Measurements from ENCODE around the gene ZNF107. TPM values are rescaled to one million over a fixed set of nuclear protein-coding genes. Genes with fewer than 3 reads are reported as not detected.

Gene ZNF107
- total RNA-seq, 1 experiment from 2014 or later, result 24.7 TPM

GRCh38 chr7:64755865-64756264, 89.9 kb downstream of the ZNF107 start:
- H3T11ph ChIP-seq (ENCODE audit: low read length), result no peak overlapping the region
- H3K4me1 ChIP-seq (ENCODE audit: insufficient read depth, low read length), result no peaks in the 10 kb centered on the region
- no peak overlapping the region for H2BK15ac ChIP-seq (ENCODE audit: low read depth, low read length)
- H3K9me3 Mint-ChIP-seq, result peaks cover 46 to 48% of the 10 kb centered on the region in 2 experiments
- no peak overlapping the region for H3K4ac ChIP-seq (ENCODE audit: low read depth, low read length)
- H3K4me3 Mint-ChIP-seq, result no peak overlapping the region
- no peak for DNase-seq
- no peaks in the 10 kb centered on the region for H4K20me1 ChIP-seq (ENCODE audit: control insufficient read depth, insufficient read depth, insufficient read length)
- no peak overlapping the region for H2AFZ ChIP-seq (ENCODE audit: low read length)
- H3K9ac ChIP-seq (ENCODE audit: extremely low read depth, insufficient read length, low read length), result no peak overlapping the region
- no peak overlapping the region for H3K14ac ChIP-seq (ENCODE audit: insufficient read depth, low read length)
- H3K23me2 ChIP-seq (ENCODE audit: insufficient read length, low read depth, low read length, poor library complexity, severe bottlenecking), result no peaks in the 10 kb centered on the region
- peaks cover 0 to 14% (median 9%) of the 10 kb centered on the region in 3 experiments; a peak in 6 of 7 replicates for H3K36me3 Mint-ChIP-seq (ENCODE audit: insufficient read depth in 1 of 3, low read depth in 3 of 3)
- H3K27me3 Mint-ChIP-seq (ENCODE audit: low read depth), result no peaks in the 10 kb centered on the region; the same call in none of the 2 replicates
- H2BK5ac ChIP-seq (ENCODE audit: insufficient read length, low read length), result no peak overlapping the region
- H3K4me1 Mint-ChIP-seq, result no peaks in the 10 kb centered on the region
- no peak overlapping the region for H3K23ac ChIP-seq (ENCODE audit: insufficient read length, low read depth, low read length)
- no peak overlapping the region for H2BK12ac ChIP-seq (ENCODE audit: insufficient read length, low read depth, low read length)
- WGBS (ENCODE audit: extremely low coverage, insufficient read length, low lambda C conversion rate), result no CpG with 5 or more reads among the region's 3 CpGs
- no peaks in the 10 kb centered on the region for H3K79me2 ChIP-seq (ENCODE audit: insufficient read depth, low read length)
- no peak overlapping the region for H4K91ac ChIP-seq (ENCODE audit: insufficient read length, low read depth, low read length)
- H4K5ac ChIP-seq (ENCODE audit: insufficient read length, low read depth, low read length), result no peak overlapping the region
- no peak overlapping the region for H3K27ac ChIP-seq (ENCODE audit: insufficient read length, low read depth, low read length)
- no peak overlapping the region for H3K56ac ChIP-seq (ENCODE audit: insufficient read length, low read depth, low read length)
- no peaks in the 10 kb centered on the region for H3K79me1 ChIP-seq (ENCODE audit: insufficient read depth, low read depth, low read length, poor library complexity, severe bottlenecking)
- no peak overlapping the region for H3K4me2 ChIP-seq (ENCODE audit: insufficient read depth, insufficient read length, low read length)
- no peak overlapping the region for H4K8ac ChIP-seq (replicated peaks; ENCODE audit: insufficient read length, low read depth, low read length)
- no peaks in the 10 kb centered on the region for H3K27me3 ChIP-seq (ENCODE audit: insufficient read depth, low read length)
- H2BK120ac ChIP-seq (ENCODE audit: low read depth, low read length, poor library complexity, severe bottlenecking), result no peak overlapping the region
- H3K18ac ChIP-seq (ENCODE audit: insufficient read length, low read depth, low read length), result no peak overlapping the region
- peaks cover 62% of the 10 kb centered on the region for H3K9me3 ChIP-seq (ENCODE audit: control insufficient read depth, low read depth, low read length)
- no peak overlapping the region for H3K27ac Mint-ChIP-seq
- no peak for TF ChIP-seq CTCF (conservative IDR thresholded peaks at IDR 0.05)
- no peak overlapping the region for H2AK5ac ChIP-seq (ENCODE audit: insufficient read length, low read length)
- no peak overlapping the region for H2BK20ac ChIP-seq (ENCODE audit: low read depth, low read length, poor library complexity, severe bottlenecking)

Data from H9 (cell line).